GM23248 (cell line): Measurements from ENCODE around the gene TMEM217. TPM values are rescaled to one million over a fixed set of nuclear protein-coding genes. Genes with fewer than 3 reads are reported as not detected.

ENCODE experiments used
- DNase-seq: peaks from one replicate; pipeline ENCODE4 v3.0.0-alpha.2; 2015
- H2AFZ ChIP-seq: fragments of 200-600 bp; sonication (generic); 2 replicates; pipeline ENCODE4 v1.6.1; 2016; ENCODE audit warnings: antibody characterized with exemption
- H3F3A ChIP-seq: fragments of 200-600 bp; sonication (generic); 2 replicates; pipeline ENCODE4 v1.6.1; 2016; ENCODE audit warnings: mild to moderate bottlenecking, antibody characterized with exemption, mixed run types; ENCODE audit not compliant: insufficient read depth
- H3K27ac ChIP-seq: fragments of 200-600 bp; sonication (generic); 2 replicates; pipeline ENCODE4 v1.5.1; 2016; ENCODE audit warnings: mild to moderate bottlenecking
- H3K27me3 ChIP-seq: fragments of 200-600 bp; sonication (generic); replicated peaks from 2 replicates; pipeline ENCODE4 v1.6.1; 2016; ENCODE audit warnings: mild to moderate bottlenecking; ENCODE audit not compliant: insufficient read depth
- H3K36me3 ChIP-seq: fragments of 200-600 bp; sonication (generic); 2 replicates; pipeline ENCODE4 v1.6.1; 2016; ENCODE audit warnings: low read depth, mild to moderate bottlenecking
- H3K4me1 ChIP-seq: fragments of 200-600 bp; sonication (generic); 2 replicates; pipeline ENCODE4 v1.6.1; 2016; ENCODE audit warnings: mild to moderate bottlenecking; ENCODE audit not compliant: insufficient read depth
- H3K4me2 ChIP-seq: fragments of 200-600 bp; sonication (generic); one replicate; pipeline ENCODE4 v1.6.1; 2016; ENCODE audit warnings: mild to moderate bottlenecking; ENCODE audit not compliant: unreplicated experiment
- H3K4me3 ChIP-seq: fragments of 200-600 bp; sonication (generic); 2 replicates; pipeline ENCODE4 v1.5.1; 2016; ENCODE audit warnings: mild to moderate bottlenecking
- H3K79me2 ChIP-seq: fragments of 200-600 bp; sonication (generic); 2 replicates; pipeline ENCODE4 v1.6.1; 2016; ENCODE audit warnings: mild to moderate bottlenecking; ENCODE audit not compliant: insufficient read depth
- H3K9ac ChIP-seq: fragments of 200-600 bp; sonication (generic); 2 replicates; pipeline ENCODE4 v1.6.1; 2016; ENCODE audit warnings: mild to moderate bottlenecking
- H3K9me2 ChIP-seq: fragments of 200-600 bp; sonication (generic); 2 replicates; pipeline ENCODE4 v1.6.1; 2016; ENCODE audit warnings: mixed run types, mild to moderate bottlenecking, moderate library complexity; ENCODE audit not compliant: insufficient read depth
- H3K9me3 ChIP-seq: fragments of 200-600 bp; sonication (generic); one replicate; pipeline ENCODE4 v1.6.1; 2017; ENCODE audit warnings: low read depth
- H4K20me1 ChIP-seq: fragments of 200-600 bp; sonication (generic); 2 replicates; pipeline ENCODE4 v1.6.0; 2016; ENCODE audit not compliant: insufficient read depth
- EZH2 ChIP-seq: fragments of 200-600 bp; sonication (generic); IDR thresholded peaks from 2 replicates; pipeline ENCODE4 v1.6.1; 2018; ENCODE audit warnings: antibody characterized with exemption, mild to moderate bottlenecking; ENCODE audit not compliant: insufficient read depth, poor library complexity, severe bottlenecking
- EZH2phosphoT487 ChIP-seq: fragments of 200-600 bp; sonication (generic); IDR thresholded peaks from 2 replicates; pipeline ENCODE4 v1.6.1; 2018; ENCODE audit warnings: antibody characterized with exemption, moderate library complexity, mild to moderate bottlenecking, low read depth; ENCODE audit not compliant: insufficient read depth
- WGBS, 2 experiments: methylation state at CpG; one replicate each; pipeline ENCODE4 v1.1.6; 2015 to 2017; ENCODE audit warnings: low lambda C conversion rate in 2 of 2, low coverage in 1 of 2; ENCODE audit errors: missing lambda C conversion rate in 2 of 2; 5-methylcytosine and 5-hydroxymethylcytosine counted together
- in situ Hi-C: fragments of 300-500 bp; cut with MboI; formaldehyde crosslinking; loops from 2 replicates; pipeline ENCODE4 v1.15.0; 2020
- polyA plus RNA-seq: library from polyadenylated mRNA; unstranded; fragments of >200 nt; fragmentation: Nextera tagmentation; extraction: Ambion mirVana; gene quantifications from 2 replicates; pipeline ENCODE4 v1.2.1, GENCODE V29; 2016
- total RNA-seq: library from RNA; depleted of rRNA; stranded (reverse); fragments of >200 nt; shearing (Covaris generic); gene quantifications from 2 replicates; pipeline ENCODE4 v1.2.3, GENCODE V29; 2014

Gene TMEM217
- total and polyA plus RNA-seq, 2 experiments from 2014 or later, result 1.2 to 6.5 TPM

DNA sequence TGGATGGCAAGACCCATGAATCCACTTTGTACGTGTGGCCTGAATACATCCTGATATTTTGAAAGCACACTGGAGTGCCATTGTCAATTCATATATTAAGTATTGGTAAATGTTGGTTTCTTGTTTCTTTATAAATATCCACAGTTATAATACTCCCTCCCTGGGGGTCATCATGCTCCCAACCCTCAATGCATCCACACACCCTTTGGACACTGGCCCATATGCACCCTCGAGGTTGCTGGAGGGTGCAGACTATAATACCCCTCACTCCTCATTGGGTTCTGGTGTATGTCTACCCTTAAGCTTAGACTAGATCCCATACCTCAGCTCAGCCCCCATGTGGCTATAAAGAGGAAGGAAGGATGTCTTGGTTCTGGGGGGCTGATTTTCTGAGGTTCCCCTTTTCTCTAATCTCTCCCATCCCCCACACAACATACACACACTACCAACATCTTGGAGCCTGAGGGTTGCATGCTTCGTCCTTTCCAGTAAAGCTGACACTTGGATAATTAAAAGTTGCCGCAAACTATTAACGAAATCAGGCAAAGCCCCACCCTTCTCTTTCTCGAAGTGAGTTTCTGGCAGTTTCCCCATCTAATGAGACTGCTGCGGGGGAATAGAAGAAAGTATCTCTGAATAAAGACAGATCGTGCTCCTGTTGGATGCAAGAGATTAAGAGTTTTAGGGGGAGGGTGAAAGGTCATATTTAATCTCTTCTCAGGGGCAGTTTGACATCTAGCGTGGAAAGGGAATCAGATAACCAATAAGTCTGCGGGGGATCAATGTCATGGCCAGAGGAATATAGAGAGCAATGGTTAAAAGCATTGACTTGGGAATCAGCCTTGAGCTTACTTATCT is 80.6 kb downstream of the TMEM217 start:
- Histone ChIP-seq H3K36me3 (peaks cover 34% of the 10 kb centered on the region), H3K79me2 (peaks cover 5% of the 10 kb centered on the region; the same call in 1 of the 2 replicates), H3K9me3 (no peaks in the 10 kb centered on the region), H3K4me2 (no peak overlapping the region), H3K4me3 (no peak overlapping the region), H3K4me1 (peaks cover 7% of the 10 kb centered on the region; the same call in 1 of the 2 replicates), H3K9ac (no peak overlapping the region), H3K9me2 (no peaks in the 10 kb centered on the region), H3K27me3 (no peaks in the 10 kb centered on the region), H3K27ac (no peak overlapping the region), H2AFZ (no peak overlapping the region), H3F3A (peaks cover 4% of the 10 kb centered on the region; the same call in 1 of the 2 replicates), H4K20me1 (no peaks in the 10 kb centered on the region)
- no peak for TF ChIP-seq EZH2phosphoT487
- TF ChIP-seq EZH2, result no peak
- WGBS, 2 experiments, result 38 to 40% methylated on average over 10 of the region's 10 CpGs
- no peak for DNase-seq
- in situ Hi-C loops, result loop anchor here (10.0 kb wide), 1 partner anchor 123 kb away; no protein-coding TSS in a partner anchor

DNA sequence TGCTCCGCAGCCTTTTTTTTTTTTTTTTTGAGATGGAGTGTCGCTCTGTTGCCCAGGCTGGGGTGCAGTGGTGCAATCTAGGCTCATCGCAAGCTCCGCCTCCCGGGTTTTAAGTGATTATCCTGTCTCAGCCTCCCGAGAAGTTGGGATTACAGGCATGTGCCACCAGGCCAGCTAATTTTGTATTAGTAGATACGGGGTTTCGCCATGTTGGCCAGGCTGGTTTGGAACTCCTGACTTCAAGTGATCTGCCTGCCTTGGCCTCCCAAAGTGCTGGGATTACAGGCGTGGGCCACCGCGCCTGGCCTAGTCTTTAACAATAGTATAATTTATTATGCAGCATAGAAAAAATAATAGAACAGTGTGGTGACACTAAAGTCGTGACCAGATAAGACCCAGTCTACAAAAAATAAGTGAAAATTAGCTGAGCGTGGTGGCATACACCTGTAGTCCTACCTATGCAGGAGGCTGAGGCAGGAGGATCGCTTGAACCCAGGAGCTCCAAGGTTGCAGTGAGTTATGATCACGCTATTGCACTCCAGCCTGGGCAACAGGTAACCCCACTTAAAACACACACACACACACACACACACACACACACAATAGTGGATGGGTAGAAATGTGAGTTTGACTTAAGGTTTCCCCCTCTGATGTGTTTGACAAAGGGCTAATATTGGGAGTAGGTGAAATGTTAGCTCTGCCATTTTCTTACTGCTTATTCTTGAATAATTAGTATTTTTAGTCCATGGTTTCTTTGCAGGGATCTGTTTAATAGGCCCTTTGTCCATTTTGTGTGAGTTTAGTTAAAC is 81.5 kb downstream of the TMEM217 start:
- Histone ChIP-seq H3K9ac (no peak overlapping the region), H3K27me3 (no peaks in the 10 kb centered on the region), H3K4me2 (no peak overlapping the region), H3K79me2 (peaks cover 6% of the 10 kb centered on the region; the same call in 1 of the 2 replicates), H4K20me1 (no peaks in the 10 kb centered on the region), H3K4me3 (no peak overlapping the region), H2AFZ (no peak overlapping the region), H3K9me3 (no peaks in the 10 kb centered on the region), H3K9me2 (no peaks in the 10 kb centered on the region), H3F3A (peaks cover 8% of the 10 kb centered on the region; the same call in 1 of the 2 replicates), H3K36me3 (peaks cover 34% of the 10 kb centered on the region), H3K27ac (no peak overlapping the region), H3K4me1 (peaks cover 8% of the 10 kb centered on the region; the same call in 1 of the 2 replicates)
- WGBS, 2 experiments, result 90% methylated on average over 15 of the region's 15 CpGs
- in situ Hi-C loops, result loop anchor here (10.0 kb wide), 1 partner anchor 122 kb away; no protein-coding TSS in a partner anchor
- TF ChIP-seq EZH2 (no peak), EZH2phosphoT487 (no peak)
- DNase-seq, result no peak

GRCh38 chr6:37175332-37176267 is 82.3 kb downstream of the TMEM217 start:
- Histone ChIP-seq H3F3A (peaks cover 8% of the 10 kb centered on the region; the same call in 1 of the 2 replicates), H3K4me3 (no peak overlapping the region), H3K9me2 (no peaks in the 10 kb centered on the region), H4K20me1 (no peaks in the 10 kb centered on the region), H3K79me2 (peaks cover 6% of the 10 kb centered on the region; the same call in 1 of the 2 replicates), H3K9ac (no peak overlapping the region), H3K9me3 (no peaks in the 10 kb centered on the region), H2AFZ (no peak overlapping the region), H3K36me3 (peaks cover 34% of the 10 kb centered on the region), H3K27me3 (no peaks in the 10 kb centered on the region), H3K4me2 (no peak overlapping the region), H3K27ac (no peak overlapping the region), H3K4me1 (peaks cover 8% of the 10 kb centered on the region; the same call in 1 of the 2 replicates)
- WGBS, 2 experiments, result 81 to 82% methylated on average over 18 of the region's 18 CpGs
- TF ChIP-seq EZH2phosphoT487 (no peak), EZH2 (no peak)
- no peak for DNase-seq
- in situ Hi-C loops, result loop anchor here (10.0 kb wide), 1 partner anchor 121 kb away; no protein-coding TSS in a partner anchor
